Glutamatergic neuron (in vitro differentiated cells): ENCODE measurements around the gene CYP8B1. TPM values are rescaled to one million over a fixed set of nuclear protein-coding genes. Genes with fewer than 3 reads are reported as not detected.

Experiments
- DNase-seq: peaks from one replicate; pipeline ENCODE4 v3.0.0; 2022
- H3K27ac Mint-ChIP-seq: one replicate; pipeline ENCODE4 v1.8.0; 2020; ENCODE audit warnings: mild to moderate bottlenecking, mixed read lengths, inconsistent platforms; ENCODE audit not compliant: unreplicated experiment
- H3K27me3 Mint-ChIP-seq: one replicate; pipeline ENCODE4 v1.8.0; 2020; ENCODE audit warnings: mild to moderate bottlenecking, moderate library complexity, mixed read lengths, inconsistent platforms; ENCODE audit not compliant: unreplicated experiment
- H3K36me3 Mint-ChIP-seq: one replicate; pipeline ENCODE4 v1.8.0; 2020; ENCODE audit warnings: mild to moderate bottlenecking, mixed read lengths, inconsistent platforms; ENCODE audit not compliant: unreplicated experiment
- H3K4me1 Mint-ChIP-seq: one replicate; pipeline ENCODE4 v1.8.0; 2020; ENCODE audit warnings: mild to moderate bottlenecking, low read depth, mixed read lengths, inconsistent platforms; ENCODE audit not compliant: unreplicated experiment
- H3K4me3 Mint-ChIP-seq: one replicate; pipeline ENCODE4 v1.8.0; 2020; ENCODE audit warnings: mild to moderate bottlenecking, mixed read lengths, inconsistent platforms; ENCODE audit not compliant: unreplicated experiment
- H3K9me3 Mint-ChIP-seq: one replicate; pipeline ENCODE4 v1.8.0; 2020; ENCODE audit warnings: mild to moderate bottlenecking, moderate library complexity, mixed read lengths, inconsistent platforms; ENCODE audit not compliant: unreplicated experiment
- CTCF ChIP-seq: fragments of 200-600 bp; sonication (generic); IDR thresholded peaks from one replicate; pipeline ENCODE4 v1.5.0; 2021; ENCODE audit not compliant: partially characterized antibody, unreplicated experiment
- total RNA-seq: library from RNA; stranded (reverse); fragmentation: NEBNext Ultra II Directional; extraction: Animal tissue kit (Norgen Biotek cat#: 25700); gene quantifications from one replicate; pipeline ENCODE4 v1.2.1, GENCODE V29; 2021; ENCODE audit not compliant: unreplicated experiment

Gene CYP8B1
- total RNA-seq, 1 donor from 2014 or later: not detected

GRCh38 chr3:42908675-42909074 is 33.0 kb upstream of the CYP8B1 start:
- no peak for DNase-seq
- Mint-ChIP-seq H3K36me3 (peaks cover 32% of the 10 kb centered on the region), H3K9me3 (peaks cover 13% of the 10 kb centered on the region), H3K4me3 (no peak overlapping the region), H3K27me3 (peaks cover 9% of the 10 kb centered on the region), H3K27ac (peak overlapping the region; percentile 33), H3K4me1 (peaks cover 6% of the 10 kb centered on the region)
- no peak for TF ChIP-seq CTCF

GRCh38 chr3:42906848-42907183 is 31.1 kb upstream of the CYP8B1 start:
- no peak for DNase-seq
- peak overlapping the region; percentile 85 for H3K4me3 Mint-ChIP-seq
- peaks cover 6% of the 10 kb centered on the region for H3K4me1 Mint-ChIP-seq
- H3K27me3 Mint-ChIP-seq: peaks cover 9% of the 10 kb centered on the region
- TF ChIP-seq CTCF: no peak
- peak overlapping the region; percentile 40 for H3K27ac Mint-ChIP-seq
- peaks cover 13% of the 10 kb centered on the region for H3K9me3 Mint-ChIP-seq
- H3K36me3 Mint-ChIP-seq: peaks cover 22% of the 10 kb centered on the region

GRCh38 chr3:42906070-42906847 is 30.6 kb upstream of the CYP8B1 start, which contains the start of gene ZNF662:
Gene ZNF662 (plus strand): TSS chr3:42906142. CDS start chr3:42908115, 1,973 bp downstream.
- Mint-ChIP-seq H3K4me1 (peaks cover 6% of the 10 kb centered on the region), H3K27me3 (peaks cover 9% of the 10 kb centered on the region), H3K36me3 (peaks cover 22% of the 10 kb centered on the region), H3K27ac (peak within 1 kb of the TSS; percentile 40), H3K4me3 (peak within 1 kb of the TSS; percentile 85), H3K9me3 (peaks cover 13% of the 10 kb centered on the region)
- peak; percentile 58 for DNase-seq
- TF ChIP-seq CTCF: no peak

GRCh38 chr3:42905740-42906069 is 30.0 kb upstream of the CYP8B1 start:
- H3K27ac Mint-ChIP-seq: peak overlapping the region; percentile 36
- H3K9me3 Mint-ChIP-seq: peaks cover 11% of the 10 kb centered on the region
- TF ChIP-seq CTCF: no peak
- no peak for DNase-seq
- H3K4me1 Mint-ChIP-seq: peaks cover 6% of the 10 kb centered on the region
- peak overlapping the region; percentile 74 for H3K4me3 Mint-ChIP-seq
- H3K36me3 Mint-ChIP-seq: peaks cover 18% of the 10 kb centered on the region
- peaks cover 9% of the 10 kb centered on the region for H3K27me3 Mint-ChIP-seq

GRCh38 chr3:42904076-42904475 is 28.4 kb upstream of the CYP8B1 start:
- no peak overlapping the region for H3K4me3 Mint-ChIP-seq
- no peak for TF ChIP-seq CTCF
- no peak for DNase-seq
- no peak overlapping the region for H3K27ac Mint-ChIP-seq
- H3K4me1 Mint-ChIP-seq: peaks cover 6% of the 10 kb centered on the region
- peaks cover 7% of the 10 kb centered on the region for H3K9me3 Mint-ChIP-seq
- peaks cover 10% of the 10 kb centered on the region for H3K27me3 Mint-ChIP-seq
- H3K36me3 Mint-ChIP-seq: peaks cover 11% of the 10 kb centered on the region
